SU-DHL-6 (cell line): ENCODE results near the gene GLE1.

ENCODE experiments used
- EZH2phosphoT487 ChIP-seq: fragments of 200-600 bp; sonication (generic), shearing (Covaris generic); conservative IDR thresholded peaks from 2 replicates; pipeline ENCODE4 v1.6.1; 2018; ENCODE audit warnings: mild to moderate bottlenecking, antibody characterized with exemption, low read length, moderate library complexity, mixed read lengths
- TF ChIP-seq, protein P1 (sequence below): fragments of 200-600 bp; sonication (generic); IDR thresholded peaks from one replicate; pipeline ENCODE4 v1.5.1; 2017; ENCODE audit warnings: antibody characterized with exemption, mild to moderate bottlenecking, low read length, moderate library complexity; ENCODE audit not compliant: insufficient read depth, poor library complexity, severe bottlenecking

DNA sequence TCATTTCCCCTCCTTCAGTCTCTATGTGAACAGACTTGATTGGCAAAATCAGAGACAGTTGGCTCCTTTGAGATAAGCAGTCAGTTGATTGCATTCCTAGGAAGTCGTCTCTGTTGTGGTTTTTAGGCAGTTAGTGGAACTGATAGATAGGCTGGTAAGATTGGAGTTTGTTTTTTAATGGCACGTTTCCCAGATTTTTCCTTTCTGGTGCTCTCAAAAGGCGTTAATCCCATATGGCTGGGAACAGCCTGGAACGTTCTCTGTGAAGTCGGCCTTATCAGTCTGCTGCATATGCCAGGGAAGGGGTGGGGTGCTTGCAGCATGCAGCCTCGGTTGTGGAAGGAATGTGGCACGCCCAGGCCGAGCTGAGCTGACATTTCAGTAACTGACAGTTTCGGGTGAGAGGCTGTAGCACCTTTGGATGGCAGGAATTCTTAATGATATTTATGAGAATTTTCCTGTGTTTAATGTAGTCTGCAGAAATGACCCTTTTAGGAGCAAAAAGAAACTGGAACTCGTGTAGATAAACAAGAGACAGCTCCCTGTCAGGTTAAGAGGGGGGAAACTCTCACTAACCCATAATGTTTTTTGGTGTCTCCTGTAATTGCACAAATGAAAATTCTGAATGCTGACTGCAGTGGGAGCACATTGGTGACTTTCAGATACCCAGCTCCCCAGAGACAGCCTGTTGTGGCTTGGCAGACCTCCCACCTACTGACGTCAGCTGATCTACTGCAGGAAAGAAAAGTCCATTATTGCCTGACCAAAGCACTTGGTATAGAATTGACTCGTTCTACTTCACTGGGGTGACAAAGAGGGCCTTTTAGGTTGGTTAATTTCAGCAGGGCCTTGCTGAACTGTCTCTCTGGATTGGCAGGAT lies 54.2 kb downstream of the GLE1 start:
- TF ChIP-seq, protein P1, sequence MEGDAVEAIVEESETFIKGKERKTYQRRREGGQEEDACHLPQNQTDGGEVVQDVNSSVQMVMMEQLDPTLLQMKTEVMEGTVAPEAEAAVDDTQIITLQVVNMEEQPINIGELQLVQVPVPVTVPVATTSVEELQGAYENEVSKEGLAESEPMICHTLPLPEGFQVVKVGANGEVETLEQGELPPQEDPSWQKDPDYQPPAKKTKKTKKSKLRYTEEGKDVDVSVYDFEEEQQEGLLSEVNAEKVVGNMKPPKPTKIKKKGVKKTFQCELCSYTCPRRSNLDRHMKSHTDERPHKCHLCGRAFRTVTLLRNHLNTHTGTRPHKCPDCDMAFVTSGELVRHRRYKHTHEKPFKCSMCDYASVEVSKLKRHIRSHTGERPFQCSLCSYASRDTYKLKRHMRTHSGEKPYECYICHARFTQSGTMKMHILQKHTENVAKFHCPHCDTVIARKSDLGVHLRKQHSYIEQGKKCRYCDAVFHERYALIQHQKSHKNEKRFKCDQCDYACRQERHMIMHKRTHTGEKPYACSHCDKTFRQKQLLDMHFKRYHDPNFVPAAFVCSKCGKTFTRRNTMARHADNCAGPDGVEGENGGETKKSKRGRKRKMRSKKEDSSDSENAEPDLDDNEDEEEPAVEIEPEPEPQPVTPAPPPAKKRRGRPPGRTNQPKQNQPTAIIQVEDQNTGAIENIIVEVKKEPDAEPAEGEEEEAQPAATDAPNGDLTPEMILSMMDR, result no peak
- no peak for TF ChIP-seq EZH2phosphoT487
